Mucosa of descending colon (tissue), 3 donors: ENCODE data around the gene CPE. TPM values are rescaled to one million over a fixed set of nuclear protein-coding genes. Genes with fewer than 3 reads are reported as not detected.
"Not testable (repeated sequence)": the region's sequence is repeated elsewhere in the genome, so short reads cannot be mapped to it uniquely, and the experiment has no call there.

Experiments used
- ATAC-seq: fragments of 200-7000 bp; cut with Tn5 transposase; one replicate; pipeline ENCODE4 v1.9.1; 2020; ENCODE audit warnings: mild to moderate bottlenecking, moderate library complexity
- DNase-seq, 3 donors: peaks; one replicate each; pipeline ENCODE4 v3.0.0-alpha.2; 2020
- H3K36me3 ChIP-seq: fragments of 200-600 bp; one replicate; pipeline ENCODE4 v1.8.0; 2021; ENCODE audit warnings: low read depth, mild to moderate bottlenecking
- H3K4me1 ChIP-seq: fragments of 200-600 bp; one replicate; pipeline ENCODE4 v1.8.0; 2021; ENCODE audit warnings: low read depth, mild to moderate bottlenecking
- H3K4me3 ChIP-seq: fragments of 200-600 bp; one replicate; pipeline ENCODE4 v1.8.0; 2021; ENCODE audit warnings: mild to moderate bottlenecking
- H3K9me3 ChIP-seq: fragments of 200-600 bp; one replicate; pipeline ENCODE4 v1.8.0; 2021; ENCODE audit warnings: mild to moderate bottlenecking
- intact Hi-C, 2 donors: fragments of 100-400 bp; cut with DNase I in 1 of 2; cut with micrococcal nuclease in 1 of 2; formaldehyde crosslinking; loops; one replicate each; pipeline versions ENCODE4 v1.11.0 to v1.11.1; 2022; cut with DNase I, micrococcal nuclease
- total RNA-seq, 3 donors: library from RNA; stranded (reverse); fragmentation: NEBNext Ultra II Directional in 2 of 3; extraction: Animal tissue kit (Norgen Biotek cat#: 25700) in 2 of 3; gene quantifications; one replicate each; pipeline versions ENCODE4 v1.2.1 to v1.2.4, GENCODE V29; 2021 to 2023
- TF ChIP-seq, protein P1 (sequence below): fragments of 200-600 bp; IDR thresholded peaks from one replicate; pipeline ENCODE4 v1.8.0; 2022; ENCODE audit warnings: antibody characterized with exemption, mild to moderate bottlenecking
- donor health status: DM: no; HTN: no; CAD: no; lungs with moderate emphysema.
- donor health status: DM: no; HTN: no; CAD: no.
- donor health status: DM: no; HTN: yes; CAD: no.

Gene CPE
- total RNA-seq, 3 donors from 2014 or later: 26.3 to 39.9 (median 33.9) TPM

GRCh38 chr4:165332502-165332901, 46.3 kb upstream of the CPE start:
- DNase-seq (no peak), ATAC-seq (no peak)
- Histone ChIP-seq H3K9me3 (no peaks in the 10 kb centered on the region), H3K36me3 (peaks cover 4% of the 10 kb centered on the region), H3K4me1 (peaks cover 4% of the 10 kb centered on the region), H3K4me3 (no peak overlapping the region)
- intact Hi-C loops: no loop called here
- TF ChIP-seq, protein P1, sequence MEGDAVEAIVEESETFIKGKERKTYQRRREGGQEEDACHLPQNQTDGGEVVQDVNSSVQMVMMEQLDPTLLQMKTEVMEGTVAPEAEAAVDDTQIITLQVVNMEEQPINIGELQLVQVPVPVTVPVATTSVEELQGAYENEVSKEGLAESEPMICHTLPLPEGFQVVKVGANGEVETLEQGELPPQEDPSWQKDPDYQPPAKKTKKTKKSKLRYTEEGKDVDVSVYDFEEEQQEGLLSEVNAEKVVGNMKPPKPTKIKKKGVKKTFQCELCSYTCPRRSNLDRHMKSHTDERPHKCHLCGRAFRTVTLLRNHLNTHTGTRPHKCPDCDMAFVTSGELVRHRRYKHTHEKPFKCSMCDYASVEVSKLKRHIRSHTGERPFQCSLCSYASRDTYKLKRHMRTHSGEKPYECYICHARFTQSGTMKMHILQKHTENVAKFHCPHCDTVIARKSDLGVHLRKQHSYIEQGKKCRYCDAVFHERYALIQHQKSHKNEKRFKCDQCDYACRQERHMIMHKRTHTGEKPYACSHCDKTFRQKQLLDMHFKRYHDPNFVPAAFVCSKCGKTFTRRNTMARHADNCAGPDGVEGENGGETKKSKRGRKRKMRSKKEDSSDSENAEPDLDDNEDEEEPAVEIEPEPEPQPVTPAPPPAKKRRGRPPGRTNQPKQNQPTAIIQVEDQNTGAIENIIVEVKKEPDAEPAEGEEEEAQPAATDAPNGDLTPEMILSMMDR: no peak

DNA sequence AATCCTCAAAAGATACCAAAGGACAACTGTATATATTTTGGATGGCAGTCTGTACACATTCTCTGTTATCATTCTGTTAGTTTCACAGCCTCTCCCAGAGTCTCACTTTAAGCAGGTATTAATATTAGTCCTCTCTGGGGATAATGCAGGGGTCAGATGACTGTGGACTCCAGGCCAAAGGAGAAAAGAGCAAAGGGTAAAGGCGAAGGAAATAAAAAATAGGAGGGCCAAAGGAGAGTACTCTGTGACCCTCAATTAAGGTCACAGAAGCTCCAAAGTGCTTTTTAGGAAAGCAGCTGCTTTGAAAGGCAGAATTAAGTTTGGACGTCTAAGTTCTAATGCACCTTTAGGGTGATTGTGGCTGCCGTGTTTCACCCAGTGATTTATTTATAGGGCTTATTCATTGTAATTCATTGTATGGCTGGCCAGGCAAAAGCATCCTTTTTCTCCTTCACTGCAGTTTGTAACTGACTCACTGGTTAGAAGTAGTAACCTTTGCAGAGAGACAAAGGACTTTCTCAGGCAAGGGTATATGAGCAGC, 43.6 kb upstream of the CPE start:
- no peak for ATAC-seq
- intact Hi-C loops: no loop called here
- Histone ChIP-seq H3K4me3 (no peak overlapping the region), H3K4me1 (no peaks in the 10 kb centered on the region), H3K36me3 (peaks cover 4% of the 10 kb centered on the region), H3K9me3 (no peaks in the 10 kb centered on the region)
- no peak for DNase-seq
- TF ChIP-seq, protein P1: no peak

DNA sequence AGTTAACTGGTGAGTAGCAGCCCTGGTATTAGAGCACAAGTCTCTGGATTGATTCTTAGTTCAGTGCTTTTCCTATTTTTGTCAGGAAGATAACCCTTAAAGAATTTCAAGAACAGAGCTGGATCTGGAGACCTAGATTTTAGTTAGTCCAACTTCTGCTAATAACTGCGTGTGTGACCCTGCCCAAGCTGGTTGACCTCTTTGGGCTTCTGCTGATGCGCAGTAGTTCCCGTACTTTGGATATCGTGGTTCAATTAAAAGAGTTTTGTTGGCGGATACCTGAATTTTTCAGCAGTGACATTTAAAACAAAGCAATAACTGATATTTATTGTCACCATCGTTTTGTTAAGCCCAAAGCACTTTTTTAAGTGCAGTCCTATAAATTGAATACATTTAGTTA, 42.1 kb upstream of the CPE start:
- peaks cover 4% of the 10 kb centered on the region for H3K36me3 ChIP-seq
- TF ChIP-seq, protein P1: no peak
- no peak overlapping the region for H3K4me3 ChIP-seq
- no peak for DNase-seq
- no peaks in the 10 kb centered on the region for H3K4me1 ChIP-seq
- ATAC-seq: no peak
- intact Hi-C loops: no loop called here
- H3K9me3 ChIP-seq: no peaks in the 10 kb centered on the region

DNA sequence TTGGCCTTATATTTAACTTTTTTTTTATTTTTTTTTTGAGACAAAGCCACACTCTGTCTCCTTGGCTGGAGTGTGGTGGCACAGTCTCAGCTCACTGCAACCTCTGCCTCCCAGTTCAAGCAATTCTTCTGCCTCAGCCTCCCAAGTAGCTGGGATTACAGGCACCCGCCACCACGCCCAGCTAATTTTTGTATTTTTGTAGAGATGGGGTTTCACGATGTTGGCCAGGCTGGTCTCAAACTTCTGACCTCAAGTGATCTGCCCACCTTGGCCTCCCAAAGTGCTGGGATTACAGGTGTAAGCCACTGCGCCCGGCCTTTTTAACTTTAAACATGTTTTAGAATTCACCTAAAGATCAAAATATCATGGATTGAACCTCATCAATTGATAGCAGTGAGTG, 36.5 kb upstream of the CPE start:
- not testable (repeated sequence) for ATAC-seq
- intact Hi-C loops: loop anchor here in 1 of 2 donors (10.0 kb wide), 1 partner anchor 208 kb away; no protein-coding TSS in a partner anchor

GRCh38 chr4:165343353-165344191, 35.2 kb upstream of the CPE start:
- peak; percentile 58 for ATAC-seq
- intact Hi-C loops: loop anchor here in 1 of 2 donors (10.0 kb wide), 1 partner anchor 209 kb away; no protein-coding TSS in a partner anchor
- H3K9me3 ChIP-seq: no peaks in the 10 kb centered on the region
- no peak overlapping the region for H3K4me3 ChIP-seq
- TF ChIP-seq, protein P1: no peak
- peak in 1 of 3 donors; percentile 42 for DNase-seq
- H3K36me3 ChIP-seq: no peaks in the 10 kb centered on the region
- no peaks in the 10 kb centered on the region for H3K4me1 ChIP-seq

More for the DNA sequence above, 36.5 kb upstream of the CPE start:
- not testable (repeated sequence) for H3K9me3 ChIP-seq, DNase-seq, H3K4me3 ChIP-seq, H3K4me1 ChIP-seq, H3K36me3 ChIP-seq
